Measurements from ENCODE around the gene CFAP53.

The CFAP53 gene

GRCh38 chr18:50201476-50202018 is 64.7 kb downstream of the CFAP53 start:
- DNase-seq (ENCODE audit: insufficient read length, low spot score) (no peak), FAIRE-seq (no peak)
- TF ChIP-seq CTCF (IDR thresholded peaks at IDR 0.05; ENCODE audit: insufficient read depth, missing control alignments): no peak

GRCh38 chr18:50199921-50200320 is 66.4 kb downstream of the CFAP53 start:
- DNase-seq (ENCODE audit: insufficient read length, low spot score) (no peak), FAIRE-seq (no peak)
- TF ChIP-seq CTCF (IDR thresholded peaks at IDR 0.05; ENCODE audit: insufficient read depth, missing control alignments): no peak

GRCh38 chr18:50199346-50199855 is 66.9 kb downstream of the CFAP53 start:
- DNase-seq (ENCODE audit: insufficient read length, low spot score) (no peak), FAIRE-seq (no peak)
- TF ChIP-seq CTCF (IDR thresholded peaks at IDR 0.05; ENCODE audit: insufficient read depth, missing control alignments): no peak

GRCh38 chr18:50196261-50196660 is 70.0 kb downstream of the CFAP53 start:
- DNase-seq (ENCODE audit: insufficient read length, low spot score) (no peak), FAIRE-seq (no peak)
- TF ChIP-seq CTCF (IDR thresholded peaks at IDR 0.05; ENCODE audit: insufficient read depth, missing control alignments): no peak

GRCh38 chr18:50195689-50196088 is 70.6 kb downstream of the CFAP53 start:
- FAIRE-seq (no peak), DNase-seq (ENCODE audit: insufficient read length, low spot score) (no peak)
- no peak for TF ChIP-seq CTCF (IDR thresholded peaks at IDR 0.05; ENCODE audit: insufficient read depth, missing control alignments)

- FAIRE-seq (no peak), DNase-seq (ENCODE audit: insufficient read length, low spot score) (peak; percentile 74)
- TF ChIP-seq CTCF (IDR thresholded peaks at IDR 0.05; ENCODE audit: insufficient read depth, missing control alignments): peak; percentile 3
Measured at GRCh38 chr18:50194631-50195532, 71.4 kb downstream of the CFAP53 start, which contains the start of gene MYO5B. TSS of gene MYO5B (minus strand) at chr18:50195147. CDS start at chr18:50194793, 354 bp downstream.
